Gastrocnemius medialis (tissue), 4 donors: ENCODE results near the gene COA5.

ENCODE experiments used
- POLR2A ChIP-seq, 2 donors: fragments of 450-650 bp; IDR thresholded peaks; one replicate each; pipeline ENCODE4 v1.6.1; 2017; ENCODE audit warnings: antibody characterized with exemption in 2 of 2, mild to moderate bottlenecking in 2 of 2, moderate library complexity in 2 of 2
- TF ChIP-seq, protein P1 (sequence below), 5 experiments: fragments of 450-650 bp in 3 of 5; fragments of 200-600 bp in 2 of 5; sonication (generic) in 2 of 5; IDR thresholded peaks in 4 of 5; conservative IDR thresholded peaks in 1 of 5; 1 replicate in 4 of 5; 2 replicates in 1 of 5; pipeline ENCODE4 v1.5.1; 2016 to 2019; ENCODE audit warnings: antibody characterized with exemption in 5 of 5, mild to moderate bottlenecking in 3 of 5, moderate library complexity in 3 of 5

- TF ChIP-seq, protein P1, sequence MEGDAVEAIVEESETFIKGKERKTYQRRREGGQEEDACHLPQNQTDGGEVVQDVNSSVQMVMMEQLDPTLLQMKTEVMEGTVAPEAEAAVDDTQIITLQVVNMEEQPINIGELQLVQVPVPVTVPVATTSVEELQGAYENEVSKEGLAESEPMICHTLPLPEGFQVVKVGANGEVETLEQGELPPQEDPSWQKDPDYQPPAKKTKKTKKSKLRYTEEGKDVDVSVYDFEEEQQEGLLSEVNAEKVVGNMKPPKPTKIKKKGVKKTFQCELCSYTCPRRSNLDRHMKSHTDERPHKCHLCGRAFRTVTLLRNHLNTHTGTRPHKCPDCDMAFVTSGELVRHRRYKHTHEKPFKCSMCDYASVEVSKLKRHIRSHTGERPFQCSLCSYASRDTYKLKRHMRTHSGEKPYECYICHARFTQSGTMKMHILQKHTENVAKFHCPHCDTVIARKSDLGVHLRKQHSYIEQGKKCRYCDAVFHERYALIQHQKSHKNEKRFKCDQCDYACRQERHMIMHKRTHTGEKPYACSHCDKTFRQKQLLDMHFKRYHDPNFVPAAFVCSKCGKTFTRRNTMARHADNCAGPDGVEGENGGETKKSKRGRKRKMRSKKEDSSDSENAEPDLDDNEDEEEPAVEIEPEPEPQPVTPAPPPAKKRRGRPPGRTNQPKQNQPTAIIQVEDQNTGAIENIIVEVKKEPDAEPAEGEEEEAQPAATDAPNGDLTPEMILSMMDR (IDR thresholded peaks at IDR 0.05 in 4 of 5, conservative IDR thresholded peaks at IDR 0.05 in 1 of 5) = no peak
- TF ChIP-seq POLR2A (IDR thresholded peaks at IDR 0.05) = no peak
Observed at GRCh38 chr2:98656800-98657199, 48.5 kb upstream of the COA5 start.
